WTC11 (cell line): ENCODE measurements around the gene CD93.

Experiments
- CTCF ChIP-seq: fragments of 200-600 bp; IDR thresholded peaks from 2 replicates; pipeline ENCODE4 v1.8.0; 2022; ENCODE audit warnings: antibody characterized with exemption
- JUN ChIP-seq: sonication (generic); formaldehyde crosslinking; IDR thresholded peaks from 2 replicates; pipeline ENCODE4 v1.8.0; 2023; ENCODE audit warnings: mild to moderate bottlenecking, missing genetic modification reagents
- NFATC4 ChIP-seq: fragments of 250-450 bp; sonication (Bioruptor Pico); IDR thresholded peaks from 2 replicates; pipeline ENCODE4 v1.9.0; 2021; ENCODE audit warnings: mild to moderate bottlenecking
- OVOL2 ChIP-seq: fragments of 250-450 bp; sonication (Bioruptor Pico); IDR thresholded peaks from 2 replicates; pipeline ENCODE4 v1.9.0; 2021; ENCODE audit warnings: mild to moderate bottlenecking, borderline replicate concordance
- USF2 ChIP-seq: sonication (generic); formaldehyde crosslinking; IDR thresholded peaks from 2 replicates; pipeline ENCODE4 v1.8.1; 2023; ENCODE audit warnings: mild to moderate bottlenecking, missing genetic modification reagents, moderate library complexity
- ZSCAN18 ChIP-seq: fragments of 250-450 bp; sonication (Bioruptor Pico); IDR thresholded peaks from 2 replicates; pipeline ENCODE4 v2.1.2; 2022; ENCODE audit warnings: mild to moderate bottlenecking, moderate library complexity

GRCh38 chr20:23122796-23123655 is 36.9 kb upstream of the CD93 start:
- no peak for TF ChIP-seq NFATC4 (CRISPR knock-in tag)
- TF ChIP-seq CTCF, result no peak
- TF ChIP-seq ZSCAN18 (CRISPR knock-in tag), result no peak
- TF ChIP-seq USF2, result no peak
- no peak for TF ChIP-seq OVOL2
- TF ChIP-seq JUN (CRISPR knock-in tag), result no peak
